ENCODE results near the gene DVL2. TPM values are rescaled to one million over a fixed set of nuclear protein-coding genes. Genes with fewer than 3 reads are reported as not detected.

Gene DVL2
- total RNA-seq, 1 experiment from 2014 or later: 82.9 TPM

- no peak overlapping the region for H3K9ac ChIP-seq (ENCODE audit: extremely low read depth, insufficient read length, low read length)
- H3K79me2 ChIP-seq (ENCODE audit: insufficient read depth, low read length): peaks cover 3% of the 10 kb centered on the region; the same call in 1 of the 2 replicates
Measured at GRCh38 chr17:7226721-7227710, 7.3 kb downstream of the DVL2 start.

More at GRCh38 chr17:7226721-7227710, 7.3 kb downstream of the DVL2 start:
- Histone ChIP-seq H3K79me1 (ENCODE audit: insufficient read depth, low read depth, low read length, poor library complexity, severe bottlenecking) (peaks cover 7% of the 10 kb centered on the region), H3K9me3 (ENCODE audit: control insufficient read depth, low read depth, low read length) (no peaks in the 10 kb centered on the region), H4K5ac (ENCODE audit: insufficient read length, low read depth, low read length) (no peak overlapping the region), H3K14ac (ENCODE audit: insufficient read depth, low read length) (no peak overlapping the region), H3K27ac (ENCODE audit: insufficient read length, low read depth, low read length) (no peak overlapping the region), H2BK5ac (ENCODE audit: insufficient read length, low read length) (no peak overlapping the region), H3K23me2 (ENCODE audit: insufficient read length, low read depth, low read length, poor library complexity, severe bottlenecking) (no peaks in the 10 kb centered on the region), H4K20me1 (ENCODE audit: control insufficient read depth, insufficient read depth, insufficient read length) (no peaks in the 10 kb centered on the region), H3K27me3 (ENCODE audit: insufficient read depth, low read length) (no peaks in the 10 kb centered on the region), H2BK12ac (ENCODE audit: insufficient read length, low read depth, low read length) (no peak overlapping the region), H3K56ac (ENCODE audit: insufficient read length, low read depth, low read length) (no peak overlapping the region), H2BK15ac (ENCODE audit: low read depth, low read length) (no peak overlapping the region), H2BK120ac (ENCODE audit: low read depth, low read length, poor library complexity, severe bottlenecking) (no peak overlapping the region), H2AFZ (ENCODE audit: low read length) (no peak overlapping the region), H3K23ac (ENCODE audit: insufficient read length, low read depth, low read length) (no peak overlapping the region), H2BK20ac (ENCODE audit: low read depth, low read length, poor library complexity, severe bottlenecking) (no peak overlapping the region), H3K4me1 (ENCODE audit: insufficient read depth, low read length) (no peaks in the 10 kb centered on the region), H2AK5ac (ENCODE audit: insufficient read length, low read length) (no peak overlapping the region), H4K91ac (ENCODE audit: insufficient read length, low read depth, low read length) (no peak overlapping the region), H3K4ac (ENCODE audit: low read depth, low read length) (no peak overlapping the region), H3T11ph (ENCODE audit: low read length) (no peak overlapping the region), H3K18ac (ENCODE audit: insufficient read length, low read depth, low read length) (no peak overlapping the region), H4K8ac (replicated peaks; ENCODE audit: insufficient read length, low read depth, low read length) (no peak overlapping the region), H3K4me2 (ENCODE audit: insufficient read depth, insufficient read length, low read length) (no peak overlapping the region)
- no peak for TF ChIP-seq CTCF (conservative IDR thresholded peaks at IDR 0.05)
- no CpG with 5 or more reads among the region's 31 CpGs for WGBS (ENCODE audit: extremely low coverage, insufficient read length, low lambda C conversion rate)
- peaks cover 37 to 82% (median 81%) of the 10 kb centered on the region in 3 experiments; a peak in 6 of 7 replicates for H3K36me3 Mint-ChIP-seq (ENCODE audit: insufficient read depth in 1 of 3, low read depth in 3 of 3)
- H3K9me3 Mint-ChIP-seq: no peaks in the 10 kb centered on the region; a peak in 1 of 5 replicates
- no peak overlapping the region for H3K4me3 Mint-ChIP-seq
- peaks cover 1% of the 10 kb centered on the region; the same call in 1 of the 2 replicates for H3K27me3 Mint-ChIP-seq (ENCODE audit: low read depth)
- no peak for DNase-seq
- no peak overlapping the region for H3K27ac Mint-ChIP-seq
- peaks cover 4 to 7% of the 10 kb centered on the region in 2 experiments for H3K4me1 Mint-ChIP-seq

All from H9 (cell line).